ENCODE results near the gene ARMC12. TPM values are rescaled to one million over a fixed set of nuclear protein-coding genes. Genes with fewer than 3 reads are reported as not detected.

ARMC12 gene
- polyA plus RNA-seq, 2 of the 4 experiments (the other 2 are of a cell fraction): 0.44 to 0.88 TPM

- TF ChIP-seq BCL3 (IDR thresholded peaks at IDR 0.05): no peak
- no peak for TF ChIP-seq CHD2 (IDR thresholded peaks at IDR 0.05; ENCODE audit: low read length, partially characterized antibody)
- TF ChIP-seq POLR2AphosphoS2 (conservative IDR thresholded peaks at IDR 0.05; ENCODE audit: low read length): no peak
- no peak for TF ChIP-seq RARB (CRISPR knock-in tag; IDR thresholded peaks at IDR 0.05)
- TF ChIP-seq CHD4 (IDR thresholded peaks at IDR 0.05; ENCODE audit: borderline replicate concordance): no peak
- TF ChIP-seq HMGXB4 (CRISPR knock-in tag; IDR thresholded peaks at IDR 0.05; ENCODE audit: borderline replicate concordance): no peak
- CTCF ChIA-PET: no interaction called here
- DNase-seq (ENCODE audit: low read depth in 1 of 2, low spot score in 1 of 2) (no peak), FAIRE-seq (no peak), ATAC-seq (no peak)
- POLR2A ChIA-PET: no interaction called here
- 95% methylated on average over 3 of the region's 4 CpGs for WGBS (ENCODE audit: missing lambda C conversion rate)
- H3K4me3 ChIP-seq: no peak overlapping the region
- peak overlapping the region; percentile 30 to 99; a peak in 2 of 6 replicates for H3K27ac ChIP-seq
- no peaks in the 10 kb centered on the region for H3K9me3 ChIP-seq
- H3K4me2 ChIP-seq: no peak overlapping the region
- peaks cover 47% of the 10 kb centered on the region for H3K4me1 ChIP-seq
Measured at GRCh38 chr6:35724059-35724458, 12.8 kb upstream of the ARMC12 start.

- CTCF ChIA-PET: interaction anchor here (0.7 kb wide), 1 partner anchor 42 kb away, joined by 4 read pairs; no protein-coding TSS in a partner anchor
- TF ChIP-seq RCOR1 (IDR thresholded peaks at IDR 0.05; ENCODE audit: low read depth, low read length): no peak
- no peak for TF ChIP-seq NR3C1 (IDR thresholded peaks at IDR 0.05)
- no peak for TF ChIP-seq MAFK (IDR thresholded peaks at IDR 0.05; ENCODE audit: partially characterized antibody)
- TF ChIP-seq NPAS2 (CRISPR knock-in tag; IDR thresholded peaks at IDR 0.05; ENCODE audit: borderline replicate concordance): no peak
- TF ChIP-seq CHD2 (IDR thresholded peaks at IDR 0.05; ENCODE audit: low read length, partially characterized antibody): no peak
- TF ChIP-seq CBX8 (IDR thresholded peaks at IDR 0.05): no peak
- TF ChIP-seq EHMT2 (IDR thresholded peaks at IDR 0.05; ENCODE audit: low read depth): no peak
- TF ChIP-seq USF2 (IDR thresholded peaks at IDR 0.05): no peak
- no peak for TF ChIP-seq ZFP36 (IDR thresholded peaks at IDR 0.05; ENCODE audit: borderline replicate concordance, partially characterized antibody)
- Histone ChIP-seq H3K4me1 (peaks cover 51% of the 10 kb centered on the region), H3K27ac (peak overlapping the region in 1 of 2 experiments; percentile 99; a peak in 1 of 6 replicates), H3K9me3 (no peaks in the 10 kb centered on the region), H3K4me3 (no peak overlapping the region), H3K4me2 (no peak overlapping the region)
- 44% methylated on average over 2 of the region's 2 CpGs for whole genome bisulfite sequencing (ENCODE audit: missing lambda C conversion rate)
- DNase-seq (ENCODE audit: low read depth in 1 of 2, low spot score in 1 of 2) (no peak), ATAC-seq (no peak), FAIRE-seq (no peak)
- POLR2A ChIA-PET: no interaction called here
Measured at GRCh38 chr6:35724471-35724870, 12.4 kb upstream of the ARMC12 start.

- no peak overlapping the region for H3K4me3 ChIP-seq
- ATAC-seq: no peak
- peaks cover 58% of the 10 kb centered on the region for H3K4me1 ChIP-seq
- no peak for DNase-seq (ENCODE audit: low read depth in 1 of 2, low spot score in 1 of 2)
- CTCF ChIA-PET: interaction anchor here (0.7 to 0.8 kb wide), 2 partner anchors 43 to 141 kb away, joined by 3 to 4 read pairs; no protein-coding TSS in a partner anchor
- POLR2A ChIA-PET: no interaction called here
- TF ChIP-seq CBX2 (IDR thresholded peaks at IDR 0.05; ENCODE audit: borderline replicate concordance, low read depth) (no peak), SREBF2 (IDR thresholded peaks at IDR 0.05) (no peak), CEBPB (IDR thresholded peaks at IDR 0.05) (no peak), MAX (IDR thresholded peaks at IDR 0.05) (no peak)
- H3K27ac ChIP-seq: peak overlapping the region; percentile 98 to 99; a peak in 4 of 6 replicates
- WGBS (ENCODE audit: missing lambda C conversion rate): 71% methylated on average over 5 of the region's 5 CpGs
- H3K4me2 ChIP-seq: peak overlapping the region; percentile 93; the same call in 1 of the 3 replicates
- no peaks in the 10 kb centered on the region for H3K9me3 ChIP-seq
- no peak for FAIRE-seq
Measured at GRCh38 chr6:35725081-35725708, 11.6 kb upstream of the ARMC12 start.

Data from A549 (cell line).